HepG2 (cell line): ENCODE measurements around the gene FAM169A. TPM values are rescaled to one million over a fixed set of nuclear protein-coding genes. Genes with fewer than 3 reads are reported as not detected.

Source experiments
- AGO1 ChIP-seq: fragments of 200-400 bp; formaldehyde crosslinking; IDR thresholded peaks from 2 replicates; pipeline ENCODE4 v1.6.1; 2017; ENCODE audit warnings: mild to moderate bottlenecking, low read depth, low read length, moderate library complexity; ENCODE audit not compliant: poor library complexity, severe bottlenecking
- ARNTL ChIP-seq: sonication (generic); formaldehyde crosslinking; IDR thresholded peaks from 2 replicates; pipeline ENCODE4 v1.4.0; 2020; ENCODE audit warnings: mild to moderate bottlenecking, missing genetic modification reagents
- ETV5 ChIP-seq: IDR thresholded peaks from 2 replicates; pipeline ENCODE4 v1.6.1; 2018; ENCODE audit warnings: missing biosample characterization, missing genetic modification reagents, inconsistent platforms, borderline replicate concordance
- HOXA9 ChIP-seq: sonication (generic); formaldehyde crosslinking; IDR thresholded peaks from 2 replicates; pipeline ENCODE4 v1.8.1; 2022; ENCODE audit warnings: missing genetic modification reagents, mild to moderate bottlenecking, moderate library complexity, borderline replicate concordance
- KLF16 ChIP-seq, 2 experiments: sonication (generic) in 1 of 2; formaldehyde crosslinking in 1 of 2; IDR thresholded peaks; 2 replicates each; pipeline versions ENCODE4 v1.6.1 to v1.8.0; 2016 to 2023; ENCODE audit warnings: missing genetic modification reagents in 2 of 2, missing compliant biosample characterization in 1 of 2
- NCOA2 ChIP-seq: sonication (generic); formaldehyde crosslinking; IDR thresholded peaks from 2 replicates; pipeline ENCODE4 v1.8.0; 2022; ENCODE audit warnings: inconsistent platforms
- PHB2 ChIP-seq: fragments of 450-650 bp; IDR thresholded peaks from 2 replicates; pipeline ENCODE4 v1.6.1; 2018; ENCODE audit not compliant: partially characterized antibody
- PHF21A ChIP-seq: sonication (generic); formaldehyde crosslinking; IDR thresholded peaks from 2 replicates; pipeline ENCODE4 v1.5.0; 2020; ENCODE audit warnings: mild to moderate bottlenecking, missing genetic modification reagents
- POLR2A ChIP-seq, 2 experiments: IDR thresholded peaks; 2 replicates each; pipeline ENCODE4 v1.6.1; 2011; ENCODE audit warnings: low read depth in 2 of 2, low read length in 2 of 2, mild to moderate bottlenecking in 1 of 2, moderate library complexity in 1 of 2; ENCODE audit not compliant: insufficient read depth in 1 of 2
- PRPF4 ChIP-seq: fragments of 200-400 bp; formaldehyde crosslinking; IDR thresholded peaks from 2 replicates; pipeline ENCODE4 v1.6.1; 2016; ENCODE audit warnings: low read length, low read depth; ENCODE audit not compliant: poor library complexity, severe bottlenecking
- STAG1 ChIP-seq: sonication (generic); formaldehyde crosslinking; IDR thresholded peaks from 2 replicates; pipeline ENCODE4 v1.4.0; 2020; ENCODE audit warnings: missing genetic modification reagents
- TAF1 ChIP-seq: sonication (generic); formaldehyde crosslinking; IDR thresholded peaks from 2 replicates; pipeline ENCODE4 v1.4.0; 2020; ENCODE audit warnings: missing genetic modification reagents
- TBP ChIP-seq: sonication (generic); formaldehyde crosslinking; IDR thresholded peaks from 2 replicates; pipeline ENCODE4 v1.5.0; 2020; ENCODE audit warnings: missing genetic modification reagents
- TOPORS ChIP-seq: sonication (generic); formaldehyde crosslinking; IDR thresholded peaks from 2 replicates; pipeline ENCODE4 v1.8.0; 2023; ENCODE audit warnings: mild to moderate bottlenecking, missing genetic modification reagents
- TSC22D2 ChIP-seq: sonication (generic); formaldehyde crosslinking; IDR thresholded peaks from 2 replicates; pipeline ENCODE4 v1.5.1; 2020; ENCODE audit warnings: missing genetic modification reagents, mild to moderate bottlenecking, borderline replicate concordance
- ZNF350 ChIP-seq: sonication (generic); formaldehyde crosslinking; IDR thresholded peaks from 2 replicates; pipeline ENCODE4 v1.4.0; 2020; ENCODE audit warnings: mild to moderate bottlenecking, low read depth, missing genetic modification reagents, borderline replicate concordance
- ZNF430 ChIP-seq: sonication (generic); formaldehyde crosslinking; IDR thresholded peaks from 2 replicates; pipeline ENCODE4 v1.9.0; 2021; ENCODE audit warnings: mild to moderate bottlenecking, missing genetic modification reagents
- ZNF432 ChIP-seq: sonication (generic); formaldehyde crosslinking; IDR thresholded peaks from 2 replicates; pipeline ENCODE4 v1.5.0; 2020; ENCODE audit warnings: missing genetic modification reagents, mild to moderate bottlenecking, borderline replicate concordance
- ZNF713 ChIP-seq: sonication (generic); formaldehyde crosslinking; IDR thresholded peaks from 2 replicates; pipeline ENCODE4 v1.4.0; 2020; ENCODE audit warnings: mild to moderate bottlenecking, missing genetic modification reagents
- ZNF720 ChIP-seq: sonication (generic); formaldehyde crosslinking; IDR thresholded peaks from 2 replicates; pipeline ENCODE4 v1.4.0; 2020; ENCODE audit warnings: missing genetic modification reagents
- polyA plus RNA-seq, 8 experiments: library from polyadenylated mRNA; depleted of rRNA in 3 of 8; stranded (reverse) in 7 of 8; unstranded in 1 of 8; fragments of >200 nt; fragmentation: Illumina TruSeq in 4 of 8; extraction: Trizol in 4 of 8; gene quantifications; 2 replicates each; pipeline versions ENCODE4 v1.2.1 to v1.2.3, GENCODE V29; 2011 to 2016; ENCODE audit warnings: low read depth in 4 of 8, missing spikeins in 1 of 8, mixed read lengths in 1 of 8; ENCODE audit not compliant: insufficient read depth in 1 of 8
- total RNA-seq, 5 experiments: library from RNA; depleted of rRNA; stranded (reverse); fragments of >200 nt; fragmentation: Illumina TruSeq; extraction: Trizol; gene quantifications; 2 replicates each; pipeline ENCODE4 v1.2.3, GENCODE V29; 2016; ENCODE audit warnings: low read depth in 1 of 5
- TF ChIP-seq, protein P1 (sequence below): sonication (generic); formaldehyde crosslinking; IDR thresholded peaks from 2 replicates; pipeline ENCODE4 v1.5.0; 2020; ENCODE audit warnings: mild to moderate bottlenecking, missing genetic modification reagents
- TF ChIP-seq, protein P2 (sequence below): sonication (generic); formaldehyde crosslinking; conservative IDR thresholded peaks from 2 replicates; pipeline ENCODE4 v1.8.1; 2023; ENCODE audit warnings: missing genetic modification reagents
- TF ChIP-seq, protein P3 (sequence below): IDR thresholded peaks from 2 replicates; pipeline ENCODE4 v1.6.1; 2016
- TF ChIP-seq, protein P4 (sequence below): sonication (generic); formaldehyde crosslinking; IDR thresholded peaks from 2 replicates; pipeline ENCODE4 v1.5.0; 2020; ENCODE audit warnings: mild to moderate bottlenecking, missing genetic modification reagents

FAM169A gene
- total and polyA plus RNA-seq, 2 of the 13 experiments (the other 11 are each of a cell fraction or from before 2014, with no cell fraction given): 21.1 to 110 TPM

DNA sequence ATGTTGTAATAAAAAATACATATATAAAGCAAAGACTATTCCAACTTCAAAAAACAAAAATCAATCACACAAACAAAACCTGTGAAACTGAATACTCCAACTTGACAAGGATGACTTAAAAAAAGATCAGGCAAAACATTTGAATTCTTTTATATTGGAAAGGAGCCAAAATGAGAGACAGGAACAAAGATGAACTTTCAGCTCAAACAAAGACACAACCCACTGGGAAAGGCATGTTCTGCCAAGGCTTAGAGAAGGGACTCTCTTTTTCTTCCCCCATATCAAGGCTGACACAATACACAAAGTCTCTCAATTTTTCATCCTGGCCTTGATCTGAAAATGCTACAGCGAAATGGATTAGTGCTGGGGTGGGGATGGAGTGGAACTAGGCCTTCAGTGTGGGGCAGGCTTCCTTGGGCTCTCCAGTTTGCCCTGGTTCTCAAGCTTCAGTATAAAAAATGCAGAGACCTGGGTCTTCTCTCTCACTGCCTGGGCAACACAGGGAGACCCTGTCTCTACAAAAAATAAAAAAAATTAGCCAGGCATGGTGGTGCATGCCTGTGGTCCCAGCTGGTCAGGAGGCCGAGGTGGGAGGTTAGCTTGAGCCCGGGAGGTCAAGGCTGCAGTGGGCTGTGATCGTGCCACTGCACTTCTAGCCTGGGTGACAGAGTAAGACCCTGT, 11.6 kb upstream of the FAM169A start (continued):
- TF ChIP-seq ARNTL (CRISPR knock-in tag) (no peak), AGO1 (no peak), TOPORS (no peak), ZNF713 (CRISPR knock-in tag) (no peak), TSC22D2 (CRISPR knock-in tag) (no peak), ZNF432 (CRISPR knock-in tag) (no peak), POLR2A (IDR thresholded peaks at IDR 0.05; ENCODE audit: insufficient read depth in 1 of 2, low read depth in 2 of 2, low read length in 2 of 2) (peak; percentile 24 to 36; a peak in 1 of 4 replicates), TAF1 (no peak; the same call in 1 of the 2 replicates), HOXA9 (CRISPR knock-in tag) (no peak), ETV5 (CRISPR knock-in tag) (peak; percentile 80; the same call in 1 of the 2 replicates), ZNF350 (0 out of 2 replicates have a peak, but pooled peaks have one; percentile 19), NCOA2 (CRISPR knock-in tag) (peak; percentile 71), PHB2 (no peak), KLF16 (CRISPR knock-in tag; IDR thresholded peaks at IDR 0.05) (no peak), PRPF4 (no peak), PHF21A (CRISPR knock-in tag) (no peak; the same call in 1 of the 2 replicates), ZNF720 (no peak), ZNF430 (CRISPR knock-in tag) (no peak), TBP (CRISPR knock-in tag) (no peak), STAG1 (CRISPR knock-in tag) (no peak)
- TF ChIP-seq, protein P1, sequence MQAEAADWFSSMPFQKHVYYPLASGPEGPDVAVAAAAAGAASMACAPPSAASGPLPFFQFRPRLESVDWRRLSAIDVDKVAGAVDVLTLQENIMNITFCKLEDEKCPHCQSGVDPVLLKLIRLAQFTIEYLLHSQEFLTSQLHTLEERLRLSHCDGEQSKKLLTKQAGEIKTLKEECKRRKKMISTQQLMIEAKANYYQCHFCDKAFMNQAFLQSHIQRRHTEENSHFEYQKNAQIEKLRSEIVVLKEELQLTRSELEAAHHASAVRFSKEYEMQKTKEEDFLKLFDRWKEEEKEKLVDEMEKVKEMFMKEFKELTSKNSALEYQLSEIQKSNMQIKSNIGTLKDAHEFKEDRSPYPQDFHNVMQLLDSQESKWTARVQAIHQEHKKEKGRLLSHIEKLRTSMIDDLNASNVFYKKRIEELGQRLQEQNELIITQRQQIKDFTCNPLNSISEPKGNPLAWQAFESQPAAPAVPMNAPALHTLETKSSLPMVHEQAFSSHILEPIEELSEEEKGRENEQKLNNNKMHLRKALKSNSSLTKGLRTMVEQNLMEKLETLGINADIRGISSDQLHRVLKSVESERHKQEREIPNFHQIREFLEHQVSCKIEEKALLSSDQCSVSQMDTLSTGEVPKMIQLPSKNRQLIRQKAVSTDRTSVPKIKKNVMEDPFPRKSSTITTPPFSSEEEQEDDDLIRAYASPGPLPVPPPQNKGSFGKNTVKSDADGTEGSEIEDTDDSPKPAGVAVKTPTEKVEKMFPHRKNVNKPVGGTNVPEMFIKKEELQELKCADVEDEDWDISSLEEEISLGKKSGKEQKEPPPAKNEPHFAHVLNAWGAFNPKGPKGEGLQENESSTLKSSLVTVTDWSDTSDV (CRISPR knock-in tag): no peak
- TF ChIP-seq, protein P2, sequence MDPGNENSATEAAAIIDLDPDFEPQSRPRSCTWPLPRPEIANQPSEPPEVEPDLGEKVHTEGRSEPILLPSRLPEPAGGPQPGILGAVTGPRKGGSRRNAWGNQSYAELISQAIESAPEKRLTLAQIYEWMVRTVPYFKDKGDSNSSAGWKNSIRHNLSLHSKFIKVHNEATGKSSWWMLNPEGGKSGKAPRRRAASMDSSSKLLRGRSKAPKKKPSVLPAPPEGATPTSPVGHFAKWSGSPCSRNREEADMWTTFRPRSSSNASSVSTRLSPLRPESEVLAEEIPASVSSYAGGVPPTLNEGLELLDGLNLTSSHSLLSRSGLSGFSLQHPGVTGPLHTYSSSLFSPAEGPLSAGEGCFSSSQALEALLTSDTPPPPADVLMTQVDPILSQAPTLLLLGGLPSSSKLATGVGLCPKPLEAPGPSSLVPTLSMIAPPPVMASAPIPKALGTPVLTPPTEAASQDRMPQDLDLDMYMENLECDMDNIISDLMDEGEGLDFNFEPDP (CRISPR knock-in tag): no peak
- TF ChIP-seq, protein P3, sequence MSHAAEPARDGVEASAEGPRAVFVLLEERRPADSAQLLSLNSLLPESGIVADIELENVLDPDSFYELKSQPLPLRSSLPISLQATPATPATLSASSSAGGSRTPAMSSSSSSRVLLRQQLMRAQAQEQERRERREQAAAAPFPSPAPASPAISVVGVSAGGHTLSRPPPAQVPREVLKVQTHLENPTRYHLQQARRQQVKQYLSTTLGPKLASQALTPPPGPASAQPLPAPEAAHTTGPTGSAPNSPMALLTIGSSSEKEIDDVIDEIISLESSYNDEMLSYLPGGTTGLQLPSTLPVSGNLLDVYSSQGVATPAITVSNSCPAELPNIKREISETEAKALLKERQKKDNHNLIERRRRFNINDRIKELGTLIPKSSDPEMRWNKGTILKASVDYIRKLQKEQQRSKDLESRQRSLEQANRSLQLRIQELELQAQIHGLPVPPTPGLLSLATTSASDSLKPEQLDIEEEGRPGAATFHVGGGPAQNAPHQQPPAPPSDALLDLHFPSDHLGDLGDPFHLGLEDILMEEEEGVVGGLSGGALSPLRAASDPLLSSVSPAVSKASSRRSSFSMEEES (CRISPR knock-in tag): no peak; the same call in 1 of the 2 replicates
- TF ChIP-seq, protein P4, sequence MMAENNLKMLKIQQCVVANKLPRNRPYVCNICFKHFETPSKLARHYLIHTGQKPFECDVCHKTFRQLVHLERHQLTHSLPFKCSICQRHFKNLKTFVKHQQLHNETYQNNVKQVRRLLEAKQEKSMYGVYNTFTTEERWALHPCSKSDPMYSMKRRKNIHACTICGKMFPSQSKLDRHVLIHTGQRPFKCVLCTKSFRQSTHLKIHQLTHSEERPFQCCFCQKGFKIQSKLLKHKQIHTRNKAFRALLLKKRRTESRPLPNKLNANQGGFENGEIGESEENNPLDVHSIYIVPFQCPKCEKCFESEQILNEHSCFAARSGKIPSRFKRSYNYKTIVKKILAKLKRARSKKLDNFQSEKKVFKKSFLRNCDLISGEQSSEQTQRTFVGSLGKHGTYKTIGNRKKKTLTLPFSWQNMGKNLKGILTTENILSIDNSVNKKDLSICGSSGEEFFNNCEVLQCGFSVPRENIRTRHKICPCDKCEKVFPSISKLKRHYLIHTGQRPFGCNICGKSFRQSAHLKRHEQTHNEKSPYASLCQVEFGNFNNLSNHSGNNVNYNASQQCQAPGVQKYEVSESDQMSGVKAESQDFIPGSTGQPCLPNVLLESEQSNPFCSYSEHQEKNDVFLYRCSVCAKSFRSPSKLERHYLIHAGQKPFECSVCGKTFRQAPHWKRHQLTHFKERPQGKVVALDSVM (CRISPR knock-in tag): peak; percentile 99
